ENCODE data around the gene PLIN4.
"Not testable (repeated sequence)": the region's sequence is repeated elsewhere in the genome, so short reads cannot be mapped to it uniquely, and the experiment has no call there.

Gene PLIN4

GRCh38 chr19:4543842-4544647, 25.8 kb upstream of the PLIN4 start:
- DNase-seq (ENCODE audit: low read depth): no peak

GRCh38 chr19:4542896-4543841, 24.9 kb upstream of the PLIN4 start:
- DNase-seq (ENCODE audit: low read depth): no peak

GRCh38 chr19:4541806-4542145, 23.5 kb upstream of the PLIN4 start:
- not testable (repeated sequence) for DNase-seq (ENCODE audit: low read depth)

GRCh38 chr19:4541114-4541805, 23.0 kb upstream of the PLIN4 start:
- no peak for DNase-seq (ENCODE audit: low read depth)

GRCh38 chr19:4539693-4540581, 21.7 kb upstream of the PLIN4 start, which contains the start of gene LRG1:
Gene LRG1 (minus strand): TSS chr19:4540036. CDS start chr19:4540013, 23 bp downstream.
- no peak for DNase-seq (ENCODE audit: low read depth)

- DNase-seq (ENCODE audit: low read depth): no peak
These were observed 20.9 kb upstream of the PLIN4 start for GRCh38 chr19:4539169-4539692.

GRCh38 chr19:4538601-4538954, 20.3 kb upstream of the PLIN4 start:
- no peak for DNase-seq (ENCODE audit: low read depth)

GRCh38 chr19:4537953-4538600, 19.8 kb upstream of the PLIN4 start:
- no peak for DNase-seq (ENCODE audit: low read depth)

- no peak for DNase-seq (ENCODE audit: low read depth)
These were observed 18.5 kb upstream of the PLIN4 start for GRCh38 chr19:4536798-4537197.

GRCh38 chr19:4534836-4535658, 16.8 kb upstream of the PLIN4 start, which contains the start of gene PLIN5:
Gene PLIN5 (minus strand): TSS chr19:4535224. CDS start chr19:4534074, 1,150 bp downstream.
- no peak for DNase-seq (ENCODE audit: low read depth)

- DNase-seq (ENCODE audit: low read depth): no peak
These were observed 15.6 kb upstream of the PLIN4 start for GRCh38 chr19:4533835-4534424.

- no peak for DNase-seq (ENCODE audit: low read depth)
These were observed 15.0 kb upstream of the PLIN4 start for GRCh38 chr19:4533334-4533733.

GRCh38 chr19:4531562-4532165, 13.4 kb upstream of the PLIN4 start:
- DNase-seq (ENCODE audit: low read depth): no peak

GRCh38 chr19:4529924-4530522, 11.7 kb upstream of the PLIN4 start:
- DNase-seq (ENCODE audit: low read depth): no peak

GRCh38 chr19:4528843-4529242, 10.6 kb upstream of the PLIN4 start:
- no peak for DNase-seq (ENCODE audit: low read depth)

GRCh38 chr19:4527377-4527776, 9.1 kb upstream of the PLIN4 start:
- DNase-seq (ENCODE audit: low read depth): not testable (repeated sequence)

- no peak for DNase-seq (ENCODE audit: low read depth)
These were observed 7.3 kb upstream of the PLIN4 start for GRCh38 chr19:4525563-4526002.
